C4-2B (cell line): ENCODE data around the gene UGT2B7.

Source experiments
- CTCF ChIP-seq: fragments of 450-650 bp; conservative IDR thresholded peaks from 2 replicates; pipeline ENCODE4 v1.5.1; 2017; ENCODE audit warnings: mild to moderate bottlenecking
- ZFX ChIP-seq: fragments of 450-650 bp; IDR thresholded peaks from 2 replicates; pipeline ENCODE4 v1.6.1; 2017

GRCh38 chr4:69049860-69050259 is 46.4 kb upstream of the UGT2B7 start:
- TF ChIP-seq CTCF = no peak
- TF ChIP-seq ZFX = no peak
